NCI-H345 treated with DMSO at 0.1 percent for 48 hours (cell line): Measurements from ENCODE around the gene CALML4.
"Not testable (repeated sequence)": the region's sequence is repeated elsewhere in the genome, so short reads cannot be mapped to it uniquely, and the experiment has no call there.

Experiments used
- DNase-seq: peaks from one replicate; lab custom pipeline; 2025; ENCODE audit not compliant: unreplicated experiment; lab: John Stamatoyannopoulos, UW

Gene CALML4

GRCh38 chr15:68225442-68225841 is 20.3 kb upstream of the CALML4 start:
- DNase-seq, result not testable (repeated sequence)

- DNase-seq, result no peak
These were observed 19.6 kb upstream of the CALML4 start for GRCh38 chr15:68224546-68225250.

DNA sequence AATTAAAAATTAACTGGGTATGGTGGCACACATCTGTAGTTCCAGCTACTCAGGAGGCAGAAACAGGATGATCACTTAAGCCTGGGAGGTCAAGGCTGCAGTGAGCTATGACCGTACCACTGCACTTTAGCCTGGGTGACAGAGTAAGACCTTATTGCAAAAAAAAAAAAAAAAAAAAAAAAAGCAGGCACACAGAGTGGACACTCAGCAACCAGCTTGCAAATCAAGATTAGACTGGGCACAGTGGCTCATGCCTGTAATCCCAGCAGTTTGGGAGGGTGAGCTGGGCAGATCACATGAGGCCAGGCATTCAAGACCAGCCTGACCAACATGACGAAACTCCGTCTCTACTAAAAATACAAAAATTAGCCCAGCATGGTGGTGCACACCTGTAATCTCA is 19.0 kb upstream of the CALML4 start:
- DNase-seq, result no peak

- no peak for DNase-seq
These were observed 18.0 kb upstream of the CALML4 start for GRCh38 chr15:68223171-68223570.

- DNase-seq, result not testable (repeated sequence)
These were observed 17.3 kb upstream of the CALML4 start for GRCh38 chr15:68222432-68222743.

DNA sequence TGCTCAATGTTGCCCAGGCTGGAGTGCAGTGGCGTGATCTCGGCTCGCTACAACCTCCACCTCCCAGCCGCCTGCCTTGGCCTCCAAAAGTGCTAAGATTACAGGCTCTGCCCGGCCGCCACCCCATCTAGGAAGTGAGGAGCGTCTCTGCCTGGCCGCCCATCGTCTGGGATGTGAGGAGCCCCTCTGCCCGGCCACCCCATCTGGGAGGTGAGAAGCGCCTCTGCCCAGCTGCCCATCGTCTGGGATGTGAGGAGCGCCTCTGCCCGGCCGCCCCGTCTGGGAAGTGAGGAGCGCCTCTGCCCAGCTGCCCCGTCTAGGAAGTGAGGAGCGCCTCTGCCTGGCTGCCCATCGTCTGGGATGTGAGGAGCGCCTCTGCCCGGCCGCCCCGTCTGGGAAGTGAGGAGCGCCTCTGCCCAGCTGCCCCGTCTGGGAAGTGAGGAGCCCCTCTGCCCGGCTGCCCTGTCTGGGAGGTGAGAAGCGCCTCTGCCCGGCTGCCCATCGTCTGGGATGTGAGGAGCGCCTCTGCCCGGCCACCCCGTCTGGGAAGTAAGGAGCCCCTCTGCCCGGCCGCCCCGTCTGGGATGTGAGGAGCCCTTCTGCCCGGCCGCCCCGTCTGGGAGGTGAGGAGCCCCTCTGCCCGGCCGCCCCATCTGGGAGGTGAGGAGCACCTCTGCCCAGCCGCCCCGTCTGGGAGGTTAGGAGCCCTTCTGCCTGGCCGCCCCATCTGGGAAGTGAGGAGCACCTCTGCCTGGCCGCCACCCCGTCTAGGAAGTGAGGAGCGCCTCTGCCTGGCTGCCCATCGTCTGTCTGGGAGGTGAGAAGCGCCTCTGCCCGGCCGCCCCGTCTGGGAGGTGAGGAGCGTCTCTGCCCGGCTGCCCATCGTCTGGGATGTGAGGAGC is 16.6 kb upstream of the CALML4 start:
- not testable (repeated sequence) for DNase-seq

- no peak for DNase-seq
These were observed 15.8 kb upstream of the CALML4 start for GRCh38 chr15:68220967-68221366.

DNA sequence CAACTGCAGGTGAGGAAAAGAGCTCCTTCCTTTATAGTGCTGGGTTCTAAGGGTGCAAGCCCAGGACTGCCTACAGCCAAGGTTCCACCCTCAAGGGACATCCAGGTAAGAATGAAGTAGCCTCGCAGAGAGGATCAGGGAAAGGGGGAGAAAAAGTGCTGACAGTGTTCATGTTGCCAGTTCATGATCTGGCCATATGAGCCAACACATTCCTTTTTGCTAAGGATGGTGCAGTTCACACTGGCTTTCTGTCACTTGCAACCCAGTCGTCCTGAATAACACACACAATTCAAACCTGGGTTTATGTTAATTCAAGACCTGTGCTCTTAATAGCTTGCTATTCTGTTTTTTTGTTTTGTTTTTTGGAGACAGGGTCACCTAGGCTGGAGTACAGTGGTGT is 15.4 kb upstream of the CALML4 start:
- no peak for DNase-seq

- DNase-seq, result no peak
These were observed 14.0 kb upstream of the CALML4 start for GRCh38 chr15:68218847-68219798.

DNA sequence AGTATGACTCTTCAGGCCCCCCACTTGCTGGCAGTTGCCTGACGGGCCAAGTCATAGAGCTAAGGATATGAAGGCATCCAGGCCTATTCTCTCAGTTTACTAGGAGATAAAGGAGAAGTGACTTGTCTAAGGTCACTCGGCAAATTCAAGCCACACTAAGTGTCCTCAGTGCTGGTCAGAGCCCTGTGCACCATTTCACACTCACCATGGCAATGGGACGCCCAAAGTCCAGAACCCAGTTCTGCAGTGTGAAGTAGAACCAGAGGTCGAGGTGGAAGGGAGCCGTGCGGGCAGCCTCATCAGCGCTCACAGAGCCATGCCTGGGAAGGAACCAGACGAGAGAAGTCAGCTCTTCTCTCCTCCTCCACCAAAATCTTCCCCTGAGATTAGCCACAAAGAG is 13.2 kb upstream of the CALML4 start:
- no peak for DNase-seq

- DNase-seq, result no peak
These were observed 12.2 kb upstream of the CALML4 start for GRCh38 chr15:68217341-68217740.

DNA sequence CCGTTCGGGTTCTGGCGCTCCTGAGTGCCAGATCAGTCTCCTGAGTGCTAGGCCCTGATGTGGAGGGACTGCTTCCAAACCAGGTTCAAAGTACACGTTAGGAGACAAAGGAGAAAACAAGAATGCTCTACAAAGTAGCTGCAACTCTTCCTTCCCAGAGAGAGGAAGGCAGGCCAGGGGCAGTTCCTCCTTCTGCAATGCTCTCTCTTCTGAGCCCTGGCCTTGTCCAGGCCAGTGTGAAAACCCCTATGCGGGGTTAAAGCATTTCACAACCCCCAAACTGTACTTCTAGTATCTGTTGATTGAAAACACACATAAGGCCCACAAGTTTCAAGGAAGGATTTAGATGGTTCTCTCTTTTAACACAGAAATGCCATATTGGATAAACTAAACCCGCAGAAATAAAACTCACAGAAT is 9.7 kb upstream of the CALML4 start:
- no peak for DNase-seq

GRCh38 chr15:68213991-68214837 is 9.1 kb upstream of the CALML4 start:
- DNase-seq, result no peak

- DNase-seq, result not testable (repeated sequence)
These were observed 8.3 kb upstream of the CALML4 start for GRCh38 chr15:68213491-68213845.

- no peak for DNase-seq
These were observed 6.7 kb upstream of the CALML4 start for GRCh38 chr15:68211656-68212320.

DNA sequence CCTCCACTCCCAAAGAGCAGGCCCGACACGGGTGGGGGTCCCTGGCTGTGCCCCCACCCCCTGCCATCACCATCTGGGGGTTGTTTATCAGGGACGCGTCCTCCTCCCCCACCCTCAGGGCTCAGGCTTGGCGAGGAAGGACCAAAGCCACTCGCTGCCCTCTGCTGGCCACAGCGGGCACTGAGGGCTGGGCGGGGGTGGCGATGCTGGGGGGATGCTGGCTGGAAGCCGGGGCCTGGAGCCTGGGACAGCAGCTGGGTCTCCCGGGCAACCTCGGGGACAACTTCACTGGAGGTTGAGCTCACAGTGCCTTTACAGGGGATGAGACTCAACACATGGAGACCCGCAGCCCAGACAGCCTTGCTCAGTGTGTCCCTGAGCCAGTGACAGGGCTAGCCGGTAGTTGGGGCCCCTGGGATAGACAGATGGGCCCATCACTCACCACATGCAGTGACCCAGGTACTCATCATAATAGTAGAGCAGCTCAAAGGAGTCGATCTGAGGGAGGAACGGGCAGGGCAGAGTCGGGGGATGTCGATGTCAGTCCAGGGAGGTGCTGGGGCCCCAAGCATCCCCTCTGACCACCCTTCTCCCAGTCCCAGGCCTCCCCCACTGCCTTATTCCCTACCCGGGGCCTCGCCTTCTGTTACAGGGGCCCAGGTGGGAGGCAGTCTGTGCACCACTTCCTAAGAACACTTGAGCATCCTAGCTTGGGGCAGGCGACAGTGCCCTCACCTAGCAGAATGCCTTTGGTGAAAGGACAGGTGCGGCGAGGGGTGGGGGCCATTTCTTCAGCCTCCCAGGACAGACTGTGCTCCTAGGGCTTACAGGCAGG is 5.9 kb upstream of the CALML4 start:
- DNase-seq, result no peak

- no peak for DNase-seq
These were observed 5.3 kb upstream of the CALML4 start for GRCh38 chr15:68210409-68210756.

DNA sequence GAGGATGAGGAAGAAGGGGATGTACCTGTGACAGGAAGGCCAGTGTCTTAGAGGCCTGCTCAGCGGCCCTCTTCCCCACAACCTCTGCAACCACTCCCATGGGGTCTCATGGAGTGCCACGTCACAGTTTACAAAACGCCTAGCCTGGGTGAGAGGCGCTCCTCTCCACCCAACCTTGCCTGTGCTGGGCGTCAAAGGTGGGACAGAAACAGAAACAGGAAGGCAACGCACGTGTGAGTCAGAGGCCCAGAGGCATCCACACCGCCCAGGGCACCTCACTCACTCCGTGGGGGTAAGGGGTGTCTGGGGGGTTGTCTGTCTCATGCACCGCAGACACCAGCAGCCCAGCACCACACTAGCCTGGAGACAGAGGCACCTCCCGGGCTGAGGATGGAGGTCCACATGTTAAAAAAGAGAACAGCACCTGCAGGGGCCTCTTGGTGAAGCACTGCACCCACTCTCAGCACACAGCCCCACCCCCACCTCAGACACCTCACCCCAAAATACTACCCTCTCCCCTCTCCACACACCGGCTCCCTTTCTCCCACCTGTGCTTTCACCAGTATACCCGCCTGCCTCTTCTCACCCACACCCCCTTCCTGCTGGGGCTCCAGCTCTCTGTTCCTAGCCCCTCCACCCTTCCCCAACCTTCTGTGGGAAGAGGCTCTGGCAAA is 4.7 kb upstream of the CALML4 start:
- no peak for DNase-seq

DNA sequence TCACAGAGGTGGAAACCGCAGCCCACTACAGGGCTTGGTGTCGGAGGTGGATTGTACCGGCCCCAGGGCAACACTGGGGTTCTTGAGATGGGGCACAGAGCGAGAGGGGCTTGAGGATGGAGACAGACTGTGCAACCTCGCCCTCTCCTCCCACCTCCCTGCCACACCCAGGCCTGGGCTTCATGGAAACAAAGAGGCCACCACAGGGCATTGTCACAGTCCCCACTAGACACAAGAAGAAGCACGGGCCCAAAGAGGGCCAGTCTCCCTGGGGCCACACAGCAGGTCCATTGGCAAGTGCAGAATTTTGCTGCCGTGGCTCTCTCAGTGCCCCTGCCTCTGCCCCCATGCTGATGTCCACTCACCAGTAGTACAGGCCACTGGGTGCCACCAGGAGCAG is 4.1 kb upstream of the CALML4 start:
- DNase-seq, result no peak
